ENCODE data around the gene CSHL1.
A peak's percentile ranks its signal among the peaks of the same experiment; 100 is the strongest.
"Not testable (repeated sequence)": the region's sequence is repeated elsewhere in the genome, so short reads cannot be mapped to it uniquely, and the experiment has no call there.

Gene CSHL1

GRCh38 chr17:63881935-63882601, 29.0 kb downstream of the CSHL1 start, which contains the start of gene GH2:
Gene GH2, minus strand, starts transcription at chr17:63881944. Its CDS starts 143 bp downstream, at chr17:63881801.
- DNase-seq: peak in 1 of 2 experiments; percentile 42

DNA sequence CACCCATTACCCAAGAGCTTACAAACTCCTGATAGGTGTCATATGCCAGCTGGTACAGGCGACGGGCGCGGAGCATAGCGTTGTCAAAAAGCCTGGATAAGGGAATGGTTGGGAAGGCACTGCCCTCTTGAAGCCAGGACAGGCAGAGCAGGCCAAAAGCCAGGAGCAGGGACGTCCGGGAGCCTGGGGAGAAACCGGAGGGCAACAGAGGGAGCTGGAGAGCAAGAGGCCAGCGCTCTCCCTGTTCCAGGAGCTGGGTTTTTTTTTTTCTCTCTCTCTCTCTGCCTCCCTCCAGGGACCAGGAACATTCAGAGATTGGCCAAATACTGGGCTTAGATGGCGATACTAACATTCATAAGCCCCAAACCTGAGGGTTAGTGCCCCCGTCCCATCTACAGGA, 29.7 kb downstream of the CSHL1 start:
- peak in 1 of 2 experiments; percentile 8 for DNase-seq

- no peak for DNase-seq
Measured at GRCh38 chr17:63880706-63881105, 30.4 kb downstream of the CSHL1 start.

GRCh38 chr17:63878413-63878812, 32.6 kb downstream of the CSHL1 start:
- not testable (repeated sequence) for DNase-seq

GRCh38 chr17:63874693-63875092, 36.4 kb downstream of the CSHL1 start:
- DNase-seq: not testable (repeated sequence)

GRCh38 chr17:63874061-63874626, 36.9 kb downstream of the CSHL1 start:
- not testable (repeated sequence) for DNase-seq

- DNase-seq: not testable (repeated sequence)
Measured at GRCh38 chr17:63873577-63873976, 37.5 kb downstream of the CSHL1 start, which contains the start of gene CSH2. Gene CSH2, minus strand, starts transcription at chr17:63873677. Its CDS starts 63 bp downstream, at chr17:63873614.

DNA sequence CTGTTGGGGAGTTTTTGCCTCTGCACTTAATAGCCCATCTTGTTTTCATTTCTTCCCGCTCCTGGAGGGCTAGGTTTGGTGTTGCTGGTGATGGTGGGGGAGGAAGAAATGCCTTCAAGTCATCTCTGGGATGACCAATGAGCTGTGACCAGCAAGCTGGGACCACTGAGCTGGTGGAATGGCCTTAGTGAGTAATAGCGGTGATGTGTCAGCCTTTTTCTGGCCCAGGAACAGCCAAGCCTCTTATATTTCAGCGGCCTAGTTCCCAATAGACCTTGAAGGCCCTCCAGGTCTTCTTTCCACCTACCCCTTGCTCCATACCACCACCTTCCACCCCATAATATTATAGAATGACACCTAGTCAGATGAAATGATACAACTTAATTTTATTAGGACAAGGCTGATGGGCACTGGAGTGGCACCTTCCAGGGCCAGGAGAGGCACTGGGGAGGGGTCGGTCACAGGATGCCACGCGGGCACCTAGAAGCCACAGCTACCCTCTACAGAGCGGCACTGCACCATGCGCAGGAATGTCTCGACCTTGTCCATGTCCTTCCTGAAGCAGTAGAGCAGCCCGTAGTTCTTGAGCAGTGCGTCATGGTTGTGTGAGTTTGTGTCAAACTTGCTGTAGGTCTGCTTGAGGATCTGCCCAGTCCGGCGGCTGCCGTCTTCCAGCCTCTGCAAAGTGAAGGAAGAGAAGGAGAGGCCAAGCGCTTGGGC, 39.3 kb downstream of the CSHL1 start:
- DNase-seq: not testable (repeated sequence)

- not testable (repeated sequence) for DNase-seq
Measured at GRCh38 chr17:63870292-63870665, 40.8 kb downstream of the CSHL1 start.

GRCh38 chr17:63869491-63870291, 41.4 kb downstream of the CSHL1 start:
- DNase-seq: not testable (repeated sequence)

DNA sequence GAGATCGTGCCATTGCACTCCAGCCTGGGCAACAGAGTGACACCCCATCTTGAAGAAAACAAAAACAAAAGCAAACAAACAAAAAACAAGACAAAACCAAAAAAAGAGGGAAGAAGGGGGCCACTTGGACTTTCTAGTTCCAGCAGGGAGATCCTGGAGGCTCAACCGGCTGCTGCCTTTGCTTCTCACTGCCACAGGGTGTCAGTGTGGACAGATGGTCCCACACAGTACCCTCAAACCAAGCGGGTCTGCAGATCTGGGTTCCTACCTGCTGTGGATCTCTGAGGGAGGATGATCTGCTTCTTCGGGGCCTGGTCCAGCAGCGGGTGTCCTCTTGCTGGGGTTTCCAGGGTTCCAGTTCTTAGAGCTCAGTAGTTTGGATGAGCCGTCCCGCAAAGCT, 44.4 kb downstream of the CSHL1 start:
- DNase-seq: peak in 1 of 2 experiments; percentile 34
